HepG2 (cell line): ENCODE results near the gene CD151. TPM values are rescaled to one million over a fixed set of nuclear protein-coding genes. Genes with fewer than 3 reads are reported as not detected.

Source experiments
- ATF7-NPFF ChIP-seq: sonication (generic); formaldehyde crosslinking; IDR thresholded peaks from 2 replicates; pipeline ENCODE4 v1.8.1; 2023; ENCODE audit warnings: mild to moderate bottlenecking, low read depth, missing genetic modification reagents, moderate library complexity
- CBX1 ChIP-seq: IDR thresholded peaks from one replicate; pipeline ENCODE4 v1.6.1; 2016; ENCODE audit warnings: antibody characterized with exemption, low read depth
- CREM ChIP-seq, 2 experiments: sonication (generic) in 1 of 2; formaldehyde crosslinking in 1 of 2; IDR thresholded peaks; 2 replicates each; pipeline versions ENCODE4 v1.4.0 to v1.6.1; 2016 to 2020; ENCODE audit warnings: antibody characterized with exemption in 1 of 2, mild to moderate bottlenecking in 1 of 2, missing genetic modification reagents in 1 of 2
- E2F2 ChIP-seq: sonication (generic); formaldehyde crosslinking; IDR thresholded peaks from 2 replicates; pipeline ENCODE4 v1.4.0; 2020; ENCODE audit warnings: missing genetic modification reagents, borderline replicate concordance
- HOXA3 ChIP-seq: sonication (generic); formaldehyde crosslinking; IDR thresholded peaks from 2 replicates; pipeline ENCODE4 v1.5.0; 2020; ENCODE audit warnings: missing genetic modification reagents
- IKZF4 ChIP-seq: sonication (generic); formaldehyde crosslinking; IDR thresholded peaks from 2 replicates; pipeline ENCODE4 v1.5.1; 2020; ENCODE audit warnings: borderline replicate concordance, mild to moderate bottlenecking, low read depth, missing genetic modification reagents; ENCODE audit errors: not compliant biosample characterization
- IRF2 ChIP-seq: IDR thresholded peaks from 2 replicates; pipeline ENCODE4 v1.6.1; 2018; ENCODE audit warnings: missing genetic modification reagents, missing compliant biosample characterization
- KLF12 ChIP-seq: sonication (generic); formaldehyde crosslinking; IDR thresholded peaks from 2 replicates; pipeline ENCODE4 v1.4.0; 2020; ENCODE audit warnings: missing genetic modification reagents, borderline replicate concordance
- KLF16 ChIP-seq, 2 experiments: sonication (generic) in 1 of 2; formaldehyde crosslinking in 1 of 2; IDR thresholded peaks; 2 replicates each; pipeline versions ENCODE4 v1.6.1 to v1.8.0; 2016 to 2023; ENCODE audit warnings: missing genetic modification reagents in 2 of 2, missing compliant biosample characterization in 1 of 2
- MIER3 ChIP-seq: IDR thresholded peaks from 2 replicates; pipeline ENCODE4 v1.6.1; 2016; ENCODE audit warnings: missing compliant biosample characterization, borderline replicate concordance
- MYNN ChIP-seq: sonication (generic); formaldehyde crosslinking; IDR thresholded peaks from 2 replicates; pipeline ENCODE4 v1.4.0; 2020; ENCODE audit warnings: mild to moderate bottlenecking, low read depth, missing genetic modification reagents
- NR1H2 ChIP-seq: sonication (generic); formaldehyde crosslinking; IDR thresholded peaks from 2 replicates; pipeline ENCODE4 v1.8.1; 2022; ENCODE audit warnings: low read depth, missing genetic modification reagents, borderline replicate concordance
- POGZ ChIP-seq: sonication (generic); formaldehyde crosslinking; IDR thresholded peaks from 2 replicates; pipeline ENCODE4 v1.4.0; 2020; ENCODE audit warnings: mild to moderate bottlenecking, missing genetic modification reagents
- RFX1 ChIP-seq: fragments of 450-650 bp; IDR thresholded peaks from 2 replicates; pipeline ENCODE4 v1.6.1; 2017
- SMARCE1 ChIP-seq: fragments of 450-650 bp; IDR thresholded peaks from 2 replicates; pipeline ENCODE4 v1.6.1; 2017; ENCODE audit warnings: borderline replicate concordance
- SNRNP70 ChIP-seq: fragments of 200-400 bp; formaldehyde crosslinking; IDR thresholded peaks from 2 replicates; pipeline ENCODE4 v1.6.1; 2017; ENCODE audit warnings: mild to moderate bottlenecking, low read depth, low read length, moderate library complexity
- ZNF276 ChIP-seq: sonication (generic); formaldehyde crosslinking; IDR thresholded peaks from 2 replicates; pipeline ENCODE4 v1.4.0; 2020; ENCODE audit warnings: mild to moderate bottlenecking, low read depth, missing genetic modification reagents
- ZNF30 ChIP-seq: sonication (generic); formaldehyde crosslinking; IDR thresholded peaks from 2 replicates; pipeline ENCODE4 v1.5.0; 2020; ENCODE audit warnings: mild to moderate bottlenecking, missing genetic modification reagents
- ZNF337 ChIP-seq: sonication (generic); formaldehyde crosslinking; IDR thresholded peaks from 2 replicates; pipeline ENCODE4 v1.5.1; 2020; ENCODE audit warnings: missing genetic modification reagents, low read depth, mild to moderate bottlenecking, borderline replicate concordance
- ZNF33B ChIP-seq: sonication (generic); formaldehyde crosslinking; IDR thresholded peaks from 2 replicates; pipeline ENCODE4 v1.5.1; 2020; ENCODE audit warnings: mild to moderate bottlenecking, missing genetic modification reagents
- ZZZ3 ChIP-seq: sonication (generic); formaldehyde crosslinking; IDR thresholded peaks from 2 replicates; pipeline ENCODE4 v1.4.0; 2020; ENCODE audit warnings: missing genetic modification reagents, mild to moderate bottlenecking, borderline replicate concordance
- polyA plus RNA-seq, 8 experiments: library from polyadenylated mRNA; depleted of rRNA in 3 of 8; stranded (reverse) in 7 of 8; unstranded in 1 of 8; fragments of >200 nt; fragmentation: Illumina TruSeq in 4 of 8; extraction: Trizol in 4 of 8; gene quantifications; 2 replicates each; pipeline versions ENCODE4 v1.2.1 to v1.2.3, GENCODE V29; 2011 to 2016; ENCODE audit warnings: low read depth in 4 of 8, missing spikeins in 1 of 8, mixed read lengths in 1 of 8; ENCODE audit not compliant: insufficient read depth in 1 of 8
- total RNA-seq, 5 experiments: library from RNA; depleted of rRNA; stranded (reverse); fragments of >200 nt; fragmentation: Illumina TruSeq; extraction: Trizol; gene quantifications; 2 replicates each; pipeline ENCODE4 v1.2.3, GENCODE V29; 2016; ENCODE audit warnings: low read depth in 1 of 5
- TF ChIP-seq, protein P1 (sequence below): sonication (generic); formaldehyde crosslinking; IDR thresholded peaks from 2 replicates; pipeline ENCODE4 v1.4.0; 2020; ENCODE audit warnings: missing genetic modification reagents, borderline replicate concordance

CD151 gene
- total and polyA plus RNA-seq, 2 of the 13 experiments (the other 11 are each of a cell fraction or from before 2014, with no cell fraction given) = 125 to 197 TPM

DNA sequence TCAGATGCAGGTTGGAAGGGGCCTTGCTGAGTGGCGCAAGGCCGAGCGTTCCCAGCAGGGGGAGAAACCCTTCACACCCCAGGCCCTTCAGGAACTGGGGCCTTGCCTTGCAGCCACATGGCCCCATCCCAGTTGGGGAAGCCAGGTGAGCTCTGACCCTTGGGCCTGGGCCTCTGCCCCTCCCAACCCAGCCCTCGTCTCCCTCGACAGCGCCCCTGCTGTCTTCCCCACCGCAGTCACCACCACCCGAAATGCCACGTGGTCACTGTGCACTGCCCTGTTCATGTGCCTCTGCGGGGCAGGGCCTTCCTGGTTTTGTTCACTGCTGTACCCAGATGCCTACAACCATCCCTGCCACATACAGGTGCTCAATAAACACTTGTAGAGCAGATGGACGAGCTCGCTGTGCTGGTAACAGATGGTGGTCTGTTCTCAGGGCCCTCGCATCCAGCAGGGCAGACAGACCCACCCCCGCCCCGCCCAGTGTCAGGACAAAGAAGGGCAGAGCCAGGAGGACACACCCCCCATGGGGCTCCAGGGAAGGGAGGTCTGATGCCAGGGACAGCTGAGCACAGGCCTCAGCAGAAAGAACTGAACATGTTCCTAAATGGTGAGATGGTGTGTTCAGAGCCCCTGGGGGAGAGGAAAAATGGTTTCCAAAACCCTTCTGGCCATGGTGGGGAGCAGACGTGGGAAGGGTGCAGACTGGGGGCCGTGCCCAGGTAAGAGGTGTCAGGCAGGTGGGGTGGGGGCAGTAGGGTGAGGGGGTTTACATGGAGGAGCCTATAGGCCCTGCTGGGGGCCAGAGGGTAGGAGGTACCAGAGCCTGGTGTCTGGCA is 5.9 kb downstream of the CD151 start (continued):
- peak; percentile 68; the same call in 1 of the 2 replicates for TF ChIP-seq ZNF276 (CRISPR knock-in tag)
- peak; percentile 43 for TF ChIP-seq ATF7-NPFF (CRISPR knock-in tag)
- peak; percentile 70; the same call in 1 of the 2 replicates for TF ChIP-seq MIER3 (CRISPR knock-in tag)
- TF ChIP-seq E2F2 (CRISPR knock-in tag) = no peak
- TF ChIP-seq IRF2 = peak; percentile 88
- peak; percentile 22 to 82; a peak in 2 of 4 replicates for TF ChIP-seq KLF16 (CRISPR knock-in tag; IDR thresholded peaks at IDR 0.05)
- TF ChIP-seq ZNF30 (CRISPR knock-in tag) = no peak
- TF ChIP-seq RFX1 = no peak
- no peak for TF ChIP-seq ZNF337 (CRISPR knock-in tag)
- peak; percentile 76 for TF ChIP-seq HOXA3
- no peak for TF ChIP-seq CREM (IDR thresholded peaks at IDR 0.05)
- TF ChIP-seq CREM (CRISPR knock-in tag; IDR thresholded peaks at IDR 0.05) = no peak
- TF ChIP-seq ZZZ3 (CRISPR knock-in tag) = no peak
- TF ChIP-seq SMARCE1 = no peak
- TF ChIP-seq IKZF4 (CRISPR knock-in tag) = no peak
- TF ChIP-seq, protein P1, sequence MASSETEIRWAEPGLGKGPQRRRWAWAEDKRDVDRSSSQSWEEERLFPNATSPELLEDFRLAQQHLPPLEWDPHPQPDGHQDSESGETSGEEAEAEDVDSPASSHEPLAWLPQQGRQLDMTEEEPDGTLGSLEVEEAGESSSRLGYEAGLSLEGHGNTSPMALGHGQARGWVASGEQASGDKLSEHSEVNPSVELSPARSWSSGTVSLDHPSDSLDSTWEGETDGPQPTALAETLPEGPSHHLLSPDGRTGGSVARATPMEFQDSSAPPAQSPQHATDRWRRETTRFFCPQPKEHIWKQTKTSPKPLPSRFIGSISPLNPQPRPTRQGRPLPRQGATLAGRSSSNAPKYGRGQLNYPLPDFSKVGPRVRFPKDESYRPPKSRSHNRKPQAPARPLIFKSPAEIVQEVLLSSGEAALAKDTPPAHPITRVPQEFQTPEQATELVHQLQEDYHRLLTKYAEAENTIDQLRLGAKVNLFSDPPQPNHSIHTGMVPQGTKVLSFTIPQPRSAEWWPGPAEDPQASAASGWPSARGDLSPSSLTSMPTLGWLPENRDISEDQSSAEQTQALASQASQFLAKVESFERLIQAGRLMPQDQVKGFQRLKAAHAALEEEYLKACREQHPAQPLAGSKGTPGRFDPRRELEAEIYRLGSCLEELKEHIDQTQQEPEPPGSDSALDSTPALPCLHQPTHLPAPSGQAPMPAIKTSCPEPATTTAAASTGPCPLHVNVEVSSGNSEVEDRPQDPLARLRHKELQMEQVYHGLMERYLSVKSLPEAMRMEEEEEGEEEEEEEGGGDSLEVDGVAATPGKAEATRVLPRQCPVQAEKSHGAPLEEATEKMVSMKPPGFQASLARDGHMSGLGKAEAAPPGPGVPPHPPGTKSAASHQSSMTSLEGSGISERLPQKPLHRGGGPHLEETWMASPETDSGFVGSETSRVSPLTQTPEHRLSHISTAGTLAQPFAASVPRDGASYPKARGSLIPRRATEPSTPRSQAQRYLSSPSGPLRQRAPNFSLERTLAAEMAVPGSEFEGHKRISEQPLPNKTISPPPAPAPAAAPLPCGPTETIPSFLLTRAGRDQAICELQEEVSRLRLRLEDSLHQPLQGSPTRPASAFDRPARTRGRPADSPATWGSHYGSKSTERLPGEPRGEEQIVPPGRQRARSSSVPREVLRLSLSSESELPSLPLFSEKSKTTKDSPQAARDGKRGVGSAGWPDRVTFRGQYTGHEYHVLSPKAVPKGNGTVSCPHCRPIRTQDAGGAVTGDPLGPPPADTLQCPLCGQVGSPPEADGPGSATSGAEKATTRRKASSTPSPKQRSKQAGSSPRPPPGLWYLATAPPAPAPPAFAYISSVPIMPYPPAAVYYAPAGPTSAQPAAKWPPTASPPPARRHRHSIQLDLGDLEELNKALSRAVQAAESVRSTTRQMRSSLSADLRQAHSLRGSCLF (CRISPR knock-in tag) = no peak
- TF ChIP-seq SNRNP70 = no peak
- peak; percentile 55; the same call in 1 of the 2 replicates for TF ChIP-seq MYNN (CRISPR knock-in tag)
- peak; percentile 27; the same call in 1 of the 2 replicates for TF ChIP-seq KLF12
- TF ChIP-seq POGZ (CRISPR knock-in tag) = no peak
- TF ChIP-seq NR1H2 (CRISPR knock-in tag) = no peak; the same call in 1 of the 2 replicates
- peak; percentile 66 for TF ChIP-seq CBX1
- TF ChIP-seq ZNF33B (CRISPR knock-in tag) = no peak
